WTC11 (cell line): Measurements from ENCODE around the gene OR52E1.

Source experiments
- ATF3 ChIP-seq: sonication (generic); formaldehyde crosslinking; conservative IDR thresholded peaks from 2 replicates; pipeline ENCODE4 v1.8.1; 2022; ENCODE audit warnings: mild to moderate bottlenecking, missing genetic modification reagents
- CDX4 ChIP-seq: fragments of 250-450 bp; sonication (Bioruptor Pico); IDR thresholded peaks from 2 replicates; pipeline ENCODE4 v1.9.0; 2021; ENCODE audit warnings: moderate library complexity, mild to moderate bottlenecking, inconsistent platforms, borderline replicate concordance
- CREM ChIP-seq: sonication (generic); formaldehyde crosslinking; IDR thresholded peaks from 2 replicates; pipeline ENCODE4 v1.8.1; 2022; ENCODE audit warnings: mild to moderate bottlenecking, missing genetic modification reagents, moderate library complexity
- CTCF ChIP-seq: fragments of 200-600 bp; IDR thresholded peaks from 2 replicates; pipeline ENCODE4 v1.8.0; 2022; ENCODE audit warnings: antibody characterized with exemption
- GABPB1 ChIP-seq: sonication (generic); formaldehyde crosslinking; IDR thresholded peaks from 2 replicates; pipeline ENCODE4 v1.8.1; 2023; ENCODE audit warnings: mild to moderate bottlenecking, missing genetic modification reagents
- NR1H2 ChIP-seq: sonication (generic); formaldehyde crosslinking; IDR thresholded peaks from 2 replicates; pipeline ENCODE4 v1.9.0; 2021; ENCODE audit warnings: mild to moderate bottlenecking, moderate library complexity, missing genetic modification reagents
- NR2C2 ChIP-seq: sonication (generic); formaldehyde crosslinking; IDR thresholded peaks from 2 replicates; pipeline ENCODE4 v1.8.0; 2022; ENCODE audit warnings: mild to moderate bottlenecking, missing genetic modification reagents
- RELA ChIP-seq: sonication (generic); formaldehyde crosslinking; IDR thresholded peaks from 2 replicates; pipeline ENCODE4 v1.8.1; 2022; ENCODE audit warnings: missing genetic modification reagents, mild to moderate bottlenecking, borderline replicate concordance
- TCF7 ChIP-seq: sonication (generic); formaldehyde crosslinking; IDR thresholded peaks from 2 replicates; pipeline ENCODE4 v1.8.0; 2022; ENCODE audit warnings: mild to moderate bottlenecking, low read depth, missing genetic modification reagents, moderate library complexity
- TP53 ChIP-seq: sonication (generic); formaldehyde crosslinking; IDR thresholded peaks from 2 replicates; pipeline ENCODE4 v1.8.1; 2023; ENCODE audit warnings: mild to moderate bottlenecking, missing genetic modification reagents
- ZNF121 ChIP-seq: sonication (generic); formaldehyde crosslinking; IDR thresholded peaks from 2 replicates; pipeline ENCODE4 v1.8.0; 2023; ENCODE audit warnings: missing genetic modification reagents
- ZNF219 ChIP-seq: sonication (generic); formaldehyde crosslinking; IDR thresholded peaks from 2 replicates; pipeline ENCODE4 v1.8.0; 2023; ENCODE audit warnings: missing genetic modification reagents, mild to moderate bottlenecking, borderline replicate concordance

- TF ChIP-seq CTCF, result no peak
- no peak for TF ChIP-seq CREM
- no peak for TF ChIP-seq ZNF121 (CRISPR knock-in tag)
- TF ChIP-seq NR2C2, result no peak
- TF ChIP-seq GABPB1, result no peak
- no peak for TF ChIP-seq CDX4 (CRISPR knock-in tag)
- no peak for TF ChIP-seq NR1H2 (CRISPR knock-in tag)
- no peak for TF ChIP-seq TCF7 (CRISPR knock-in tag)
- no peak for TF ChIP-seq ZNF219
- TF ChIP-seq RELA (CRISPR knock-in tag), result no peak
- no peak for TF ChIP-seq TP53 (CRISPR knock-in tag)
- TF ChIP-seq ATF3 (CRISPR knock-in tag), result no peak
Observed at GRCh38 chr11:5065027-5065426, 4.3 kb upstream of the OR52E1 start.
